HepG2 (cell line): ENCODE results near the gene GJA9. TPM values are rescaled to one million over a fixed set of nuclear protein-coding genes. Genes with fewer than 3 reads are reported as not detected.

Experiments used
- ATAC-seq: fragments of 200-7000 bp; cut with Tn5 transposase; 3 replicates; pipeline ENCODE4 v1.9.1; 2020; ENCODE audit warnings: mild to moderate bottlenecking, moderate library complexity
- BruUV-seq: library from RNA; stranded (reverse); fragments of 400-500 nt; replicated peaks from 2 replicates; lab custom pipeline; 2021; lab: Mats Ljungman, UMichigan
- CTCF ChIA-PET: fragments of 300-600 bp; formaldehyde crosslinking; extraction: SDS; loops from one replicate; lab custom pipeline; 2021; ENCODE audit warnings: low total read pairs, inconsistent platforms, low intra/inter-chr PET ratio; lab: Yijun Ruan, JAX
- POLR2A ChIA-PET: fragments of 350-600 bp; sonication (Branson Sonifier 250); formaldehyde crosslinking; loops from one replicate; lab custom pipeline; 2020; ENCODE audit warnings: antibody characterized with exemption, inconsistent platforms; lab: Yijun Ruan, JAX
- DNase-seq: peaks from one replicate; pipeline ENCODE4 v3.0.0-alpha.2; 2015; ENCODE audit warnings: low spot score
- FAIRE-seq: peaks from 3 replicates; lab custom pipeline; 2011; peaks lifted over from hg19 to GRCh38; lab: Jason Lieb, UNC
- H2AFZ ChIP-seq: one replicate; pipeline ENCODE4 v1.6.1; 2011; ENCODE audit warnings: low read length, inconsistent platforms
- H3K27ac ChIP-seq: fragments of 300-600 bp; 3 replicates; pipeline ENCODE4 v1.8.0; 2011; ENCODE audit warnings: mixed run types, mild to moderate bottlenecking, mixed read lengths, low read length, inconsistent platforms; ENCODE audit not compliant: insufficient read depth; ENCODE audit errors: extremely low read length
- H3K27me3 ChIP-seq, 2 experiments: fragments of 200-600 bp in 1 of 2; 2 replicates in 1 of 2; 3 replicates in 1 of 2; pipeline versions ENCODE4 v1.6.0 to v1.8.0; 2011; ENCODE audit warnings: low read length in 2 of 2, mild to moderate bottlenecking in 2 of 2, moderate library complexity in 2 of 2, inconsistent platforms in 1 of 2; ENCODE audit not compliant: insufficient read depth in 2 of 2, control insufficient read depth in 1 of 2
- H3K36me3 ChIP-seq, 2 experiments: fragments of 200-600 bp in 1 of 2; replicated peaks in 1 of 2; 2 replicates in 1 of 2; 3 replicates in 1 of 2; pipeline versions ENCODE4 v1.5.1 to v1.8.0; 2011; ENCODE audit warnings: low read length in 2 of 2, inconsistent platforms in 1 of 2; ENCODE audit not compliant: insufficient read depth in 2 of 2, control insufficient read depth in 1 of 2
- H3K4me1 ChIP-seq: 2 replicates; pipeline ENCODE4 v1.5.1; 2012; ENCODE audit warnings: low read length, inconsistent platforms; ENCODE audit not compliant: insufficient read depth
- H3K4me2 ChIP-seq: 2 replicates; pipeline ENCODE4 v1.6.0; 2011; ENCODE audit warnings: low read depth, low read length, inconsistent platforms
- H3K4me3 ChIP-seq, 3 experiments: fragments of 200-600 bp in 1 of 3; sonication (generic), shearing (Covaris generic) in 1 of 3; replicated peaks in 1 of 3; 2 replicates each; pipeline ENCODE4 v1.5.1; 2011 to 2016; ENCODE audit warnings: low read length in 3 of 3, inconsistent platforms in 2 of 3, low read depth in 2 of 3, mild to moderate bottlenecking in 2 of 3, control low read depth in 1 of 3, mixed read lengths in 1 of 3; ENCODE audit not compliant: insufficient read depth in 1 of 3
- H3K79me2 ChIP-seq: one replicate; pipeline ENCODE4 v1.6.1; 2011; ENCODE audit warnings: low read length, inconsistent platforms; ENCODE audit not compliant: insufficient read depth
- H3K9ac ChIP-seq: 2 replicates; pipeline ENCODE4 v1.6.0; 2011; ENCODE audit warnings: mild to moderate bottlenecking, low read depth, low read length, inconsistent platforms; ENCODE audit not compliant: insufficient read depth
- H3K9me3 ChIP-seq: 2 replicates; pipeline ENCODE4 v1.5.1; 2012; ENCODE audit warnings: mild to moderate bottlenecking, low read length
- H4K20me1 ChIP-seq: 2 replicates; pipeline ENCODE4 v1.6.0; 2011; ENCODE audit warnings: inconsistent platforms, mild to moderate bottlenecking, low read length, moderate library complexity; ENCODE audit not compliant: insufficient read depth
- CEBPG ChIP-seq: IDR thresholded peaks from 2 replicates; pipeline ENCODE4 v1.6.1; 2016
- HNF4A ChIP-seq: sonication (generic); formaldehyde crosslinking; IDR thresholded peaks from 2 replicates; pipeline ENCODE4 v1.4.0; 2020; ENCODE audit warnings: missing genetic modification reagents
- NCOA5 ChIP-seq: sonication (generic); formaldehyde crosslinking; IDR thresholded peaks from 2 replicates; pipeline ENCODE4 v1.4.0; 2020; ENCODE audit warnings: missing genetic modification reagents
- NCOR1 ChIP-seq: fragments of 200-600 bp; sonication (generic); IDR thresholded peaks from 2 replicates; pipeline ENCODE4 v1.7.0; 2017; ENCODE audit warnings: antibody characterized with exemption, low read length, borderline replicate concordance
- NONO ChIP-seq, 2 experiments: fragments of 450-650 bp in 1 of 2; sonication (generic) in 1 of 2; formaldehyde crosslinking in 1 of 2; IDR thresholded peaks in 1 of 2; conservative IDR thresholded peaks in 1 of 2; 2 replicates each; pipeline versions ENCODE4 v1.6.1 to v1.8.0; 2017 to 2022; ENCODE audit warnings: mild to moderate bottlenecking in 1 of 2, missing genetic modification reagents in 1 of 2, moderate library complexity in 1 of 2
- PAF1 ChIP-seq: IDR thresholded peaks from 2 replicates; pipeline ENCODE4 v1.6.1; 2016; ENCODE audit warnings: missing genetic modification reagents, missing compliant biosample characterization
- RFX1 ChIP-seq: fragments of 450-650 bp; IDR thresholded peaks from 2 replicates; pipeline ENCODE4 v1.6.1; 2017
- ZNF138 ChIP-seq: sonication (generic); formaldehyde crosslinking; IDR thresholded peaks from 2 replicates; pipeline ENCODE4 v1.5.0; 2020; ENCODE audit warnings: mild to moderate bottlenecking, low read depth, missing genetic modification reagents
- ZNF230 ChIP-seq: sonication (generic); formaldehyde crosslinking; IDR thresholded peaks from 2 replicates; pipeline ENCODE4 v1.4.0; 2020; ENCODE audit warnings: mild to moderate bottlenecking, missing genetic modification reagents
- ZNF709 ChIP-seq: sonication (generic); formaldehyde crosslinking; IDR thresholded peaks from 2 replicates; pipeline ENCODE4 v1.5.0; 2020; ENCODE audit warnings: mild to moderate bottlenecking, missing genetic modification reagents
- ZNF713 ChIP-seq: sonication (generic); formaldehyde crosslinking; IDR thresholded peaks from 2 replicates; pipeline ENCODE4 v1.4.0; 2020; ENCODE audit warnings: mild to moderate bottlenecking, missing genetic modification reagents
- ZNF747 ChIP-seq: sonication (generic); formaldehyde crosslinking; IDR thresholded peaks from 2 replicates; pipeline ENCODE4 v1.8.1; 2023; ENCODE audit warnings: missing genetic modification reagents, mild to moderate bottlenecking, borderline replicate concordance
- ZNF777 ChIP-seq: sonication (generic); formaldehyde crosslinking; IDR thresholded peaks from 2 replicates; pipeline ENCODE4 v1.4.0; 2020; ENCODE audit warnings: missing genetic modification reagents
- ZSCAN9 ChIP-seq: IDR thresholded peaks from 2 replicates; pipeline ENCODE4 v1.6.1; 2016; ENCODE audit warnings: borderline replicate concordance
- WGBS: methylation state at CpG from one replicate; pipeline ENCODE4 v1.1.6; 2017; ENCODE audit warnings: low lambda C conversion rate; 5-methylcytosine and 5-hydroxymethylcytosine counted together
- in situ Hi-C: cut with HindIII; loops from 2 replicates; pipeline ENCODE4 v1.10.0; 2017; ENCODE audit warnings: low pct_unique_long_range_greater_than_20kb; ENCODE audit not compliant: extremely low pct_ligation_motif_present
- intact Hi-C: fragments of 100-400 bp; cut with micrococcal nuclease; formaldehyde crosslinking; loops from one replicate; pipeline ENCODE4 v1.10.0; 2022; ENCODE audit not compliant: unreplicated experiment
- polyA plus RNA-seq, 8 experiments: library from polyadenylated mRNA; depleted of rRNA in 3 of 8; stranded (reverse) in 7 of 8; unstranded in 1 of 8; fragments of >200 nt; fragmentation: Illumina TruSeq in 4 of 8; extraction: Trizol in 4 of 8; gene quantifications; 2 replicates each; pipeline versions ENCODE4 v1.2.1 to v1.2.3, GENCODE V29; 2011 to 2016; ENCODE audit warnings: low read depth in 4 of 8, missing spikeins in 1 of 8, mixed read lengths in 1 of 8; ENCODE audit not compliant: insufficient read depth in 1 of 8
- total RNA-seq, 5 experiments: library from RNA; depleted of rRNA; stranded (reverse); fragments of >200 nt; fragmentation: Illumina TruSeq; extraction: Trizol; gene quantifications; 2 replicates each; pipeline ENCODE4 v1.2.3, GENCODE V29; 2016; ENCODE audit warnings: low read depth in 1 of 5

Gene GJA9
- total and polyA plus RNA-seq, 2 of the 13 experiments (the other 11 are each of a cell fraction or from before 2014, with no cell fraction given), result 0.08 to 0.13 TPM

DNA sequence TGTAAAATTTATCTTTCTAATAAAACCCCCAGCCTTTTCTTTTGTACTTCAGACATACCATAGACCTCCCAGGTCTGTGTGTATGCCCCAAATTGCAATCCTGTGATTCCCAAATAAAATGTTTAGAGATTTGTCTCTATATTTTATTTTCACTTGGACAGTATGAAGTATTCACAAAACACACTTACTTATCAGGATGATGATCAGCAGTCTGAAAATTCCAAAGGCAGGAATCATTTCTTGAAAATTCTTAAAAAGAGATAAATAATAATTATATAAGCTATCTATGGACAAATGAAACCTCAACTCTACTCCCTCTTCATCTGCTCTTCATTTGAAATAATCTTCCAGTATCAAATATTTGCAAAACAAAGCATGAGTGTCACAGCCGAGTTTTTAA lies 11.6 kb upstream of the GJA9 start:
- FAIRE-seq, result no peak
- TF ChIP-seq ZNF777 (CRISPR knock-in tag) (no peak), ZNF709 (CRISPR knock-in tag) (no peak), ZNF713 (CRISPR knock-in tag) (no peak), NCOR1 (no peak), PAF1 (CRISPR knock-in tag) (no peak), NONO (IDR thresholded peaks at IDR 0.05) (no peak), NONO (CRISPR knock-in tag; conservative IDR thresholded peaks at IDR 0.05) (no peak), CEBPG (CRISPR knock-in tag) (no peak), HNF4A (CRISPR knock-in tag) (no peak), ZNF747 (no peak), ZSCAN9 (CRISPR knock-in tag) (no peak), ZNF230 (CRISPR knock-in tag) (no peak), ZNF138 (CRISPR knock-in tag) (no peak), RFX1 (no peak), NCOA5 (CRISPR knock-in tag) (no peak)
- H3K4me3 ChIP-seq, result no peak overlapping the region
- no peaks in the 10 kb centered on the region for H4K20me1 ChIP-seq
- 95% methylated on average over 1 of the region's 1 CpG for WGBS
- H3K4me1 ChIP-seq, result peaks cover 42% of the 10 kb centered on the region
- H3K27me3 ChIP-seq, result no peaks in the 10 kb centered on the region
- CTCF ChIA-PET, result no interaction called here
- H3K9ac ChIP-seq, result no peak overlapping the region
- 0 out of 5 replicates have a peak, but pooled peaks cover 0 to 1% of the 10 kb centered on the region in 2 experiments for H3K36me3 ChIP-seq
- no peak overlapping the region for H2AFZ ChIP-seq
- in situ Hi-C loops, result no loop called here
- POLR2A ChIA-PET, result no interaction called here
- intact Hi-C loops, result no loop called here
- no TSS peak for BruUV-seq
- no peak overlapping the region for H3K27ac ChIP-seq
- no peak overlapping the region for H3K4me2 ChIP-seq
- H3K9me3 ChIP-seq, result no peaks in the 10 kb centered on the region
- DNase-seq, result no peak
- no peaks in the 10 kb centered on the region for H3K79me2 ChIP-seq
- no peak for ATAC-seq
